HG03558 (cell line): ENCODE results near the gene AMPD1.

Experiments used
- ATAC-seq: cut with Tn5 transposase; IDR thresholded peaks from one replicate; pipeline ENCODE4 v1.9.1; 2021; ENCODE audit warnings: moderate number of reproducible peaks; ENCODE audit not compliant: unreplicated experiment; ENCODE audit errors: extremely low read depth

Gene AMPD1

DNA sequence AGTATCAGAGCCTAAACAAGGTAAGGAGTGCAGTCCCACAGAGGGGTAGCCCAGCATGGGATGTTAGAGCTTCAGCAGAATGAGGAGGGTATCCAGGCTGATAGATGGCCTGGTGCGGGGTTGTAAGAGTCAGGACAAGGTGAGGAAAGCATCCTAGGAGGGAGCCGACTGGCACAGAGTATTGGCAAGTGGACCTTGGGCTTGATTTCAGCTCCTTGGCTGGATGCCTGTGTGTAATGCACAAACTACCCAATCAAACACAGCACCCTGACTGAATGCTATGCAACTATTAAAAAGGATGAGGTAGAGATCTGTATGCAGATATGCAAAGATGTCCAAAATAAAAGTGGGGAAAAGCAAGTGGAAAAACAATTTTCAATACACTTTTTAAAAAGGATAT is 43.5 kb downstream of the AMPD1 start:
- ATAC-seq, result no peak

DNA sequence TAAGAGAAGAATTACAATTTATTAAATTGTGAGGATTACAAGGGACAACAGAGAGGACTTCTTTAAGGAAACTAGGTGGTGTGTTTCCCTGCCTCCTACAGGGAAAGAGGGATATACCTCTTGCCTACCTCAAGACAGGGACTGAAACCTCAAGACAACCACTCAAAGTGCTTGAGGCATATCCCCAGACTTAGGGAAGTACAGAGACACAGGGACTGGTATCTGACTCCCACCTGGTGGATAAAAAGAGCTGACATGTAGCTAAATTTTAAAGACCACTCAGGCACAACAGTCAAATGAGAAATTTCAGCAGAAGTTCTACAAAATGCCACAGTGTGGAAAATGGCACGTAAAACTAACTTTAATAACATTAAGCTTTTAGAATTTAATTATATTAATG is 46.8 kb downstream of the AMPD1 start:
- no peak for ATAC-seq

DNA sequence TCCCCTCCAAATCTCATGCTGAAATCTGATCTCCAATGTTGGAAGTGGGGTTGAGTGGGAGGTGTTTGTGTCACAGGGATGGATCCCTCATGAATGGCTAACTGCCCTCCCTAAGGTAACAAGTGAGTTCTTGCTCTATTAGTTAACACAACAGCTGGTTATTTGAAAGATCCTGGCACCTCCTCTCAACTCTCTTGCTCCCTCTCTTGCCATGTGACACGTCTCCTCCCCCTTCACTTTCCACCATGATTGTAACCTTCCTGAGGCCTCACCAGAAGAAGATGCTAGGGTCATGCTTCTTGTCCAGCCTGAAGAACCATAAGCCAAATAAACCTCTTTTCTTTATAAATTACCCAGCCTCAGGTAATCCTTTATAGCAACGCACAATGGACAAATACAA is 54.0 kb downstream of the AMPD1 start:
- no peak for ATAC-seq

DNA sequence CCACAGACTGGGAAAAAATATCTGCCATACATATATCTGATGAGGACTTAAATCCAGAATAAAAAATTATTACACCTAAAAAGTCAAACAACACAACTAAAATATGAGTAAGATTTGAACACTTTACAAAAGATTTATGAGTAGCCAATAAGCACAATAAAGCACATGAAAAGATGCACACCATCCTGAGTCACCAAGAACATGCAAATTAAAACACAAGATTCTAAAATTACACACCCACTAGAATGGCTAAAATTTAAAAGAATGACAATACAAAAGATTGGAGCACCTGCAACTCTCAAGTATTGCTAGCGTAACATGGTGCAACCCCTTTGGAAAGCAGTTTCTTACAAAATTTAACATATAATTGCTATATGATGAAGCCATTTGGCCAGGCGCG is 56.4 kb downstream of the AMPD1 start:
- ATAC-seq, result no peak

GRCh38 chr1:114632427-114632826 is 62.9 kb downstream of the AMPD1 start:
- ATAC-seq, result no peak

DNA sequence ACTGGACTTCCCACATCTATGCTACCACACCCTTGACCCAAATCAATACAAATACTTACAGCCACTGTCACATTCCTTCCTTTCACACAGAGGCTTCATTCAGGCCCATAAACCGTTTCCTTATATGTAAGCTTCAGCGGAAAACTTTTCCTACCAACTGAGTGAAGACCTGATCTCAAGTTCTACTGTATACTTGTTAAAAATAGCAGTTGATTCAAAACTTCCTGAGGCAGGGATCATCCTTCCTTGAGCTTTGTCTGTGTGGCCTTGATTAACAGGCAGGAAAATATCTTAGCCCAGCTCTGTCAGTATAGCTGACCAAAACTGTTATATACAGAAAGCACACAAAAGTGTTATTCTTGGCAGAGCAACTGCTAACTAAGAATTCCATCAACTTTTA is 68.2 kb downstream of the AMPD1 start:
- no peak for ATAC-seq

GRCh38 chr1:114623364-114623763 is 72.0 kb downstream of the AMPD1 start:
- ATAC-seq, result no peak
